Tibial artery (tissue), 4 donors: ENCODE data around the gene UBR4.

Experiments
- DNase-seq, 2 donors: peaks; one replicate each; pipeline ENCODE4 v3.0.0-alpha.2; 2019
- H3K27ac ChIP-seq, 2 donors: fragments of 200-600 bp; sonication (generic) in 1 of 2; 1 replicate in 1 of 2; 2 replicates in 1 of 2; pipeline ENCODE4 v1.5.1; 2018 to 2019; ENCODE audit warnings: mild to moderate bottlenecking in 1 of 2
- H3K27me3 ChIP-seq, 2 donors: fragments of 200-600 bp; sonication (generic) in 1 of 2; one replicate each; pipeline versions ENCODE4 v1.5.1 to v1.6.0; 2016 to 2019
- H3K36me3 ChIP-seq, 3 donors: fragments of 200-600 bp; sonication (generic) in 2 of 3; one replicate each; pipeline ENCODE4 v1.5.1; 2016 to 2019; ENCODE audit warnings: mild to moderate bottlenecking in 2 of 3
- H3K4me1 ChIP-seq, 4 donors: fragments of 200-600 bp; sonication (generic) in 2 of 4; 1 replicate in 3 of 4; 2 replicates in 1 of 4; pipeline ENCODE4 v1.5.1; 2016 to 2019
- H3K4me3 ChIP-seq, 2 donors: fragments of 200-600 bp; sonication (generic) in 1 of 2; 1 replicate in 1 of 2; 2 replicates in 1 of 2; pipeline ENCODE4 v1.5.1; 2018 to 2019; ENCODE audit warnings: mild to moderate bottlenecking in 2 of 2
- H3K9me3 ChIP-seq, 3 donors: fragments of 200-600 bp; sonication (generic) in 1 of 3; one replicate each; pipeline ENCODE4 v1.5.1; 2016 to 2019
- intact Hi-C: fragments of 100-400 bp; cut with DNase I; formaldehyde crosslinking; loops from one replicate; pipeline ENCODE4 v1.15.0; 2023; ENCODE audit warnings: low total_unique reads
- TF ChIP-seq, protein P1 (sequence below), 2 experiments: fragments of 200-600 bp in 1 of 2; fragments of 450-650 bp in 1 of 2; IDR thresholded peaks; one replicate each; pipeline ENCODE4 v1.5.1; 2017 to 2019; ENCODE audit warnings: antibody characterized with exemption in 2 of 2, mild to moderate bottlenecking in 1 of 2, moderate library complexity in 1 of 2

UBR4 gene

DNA sequence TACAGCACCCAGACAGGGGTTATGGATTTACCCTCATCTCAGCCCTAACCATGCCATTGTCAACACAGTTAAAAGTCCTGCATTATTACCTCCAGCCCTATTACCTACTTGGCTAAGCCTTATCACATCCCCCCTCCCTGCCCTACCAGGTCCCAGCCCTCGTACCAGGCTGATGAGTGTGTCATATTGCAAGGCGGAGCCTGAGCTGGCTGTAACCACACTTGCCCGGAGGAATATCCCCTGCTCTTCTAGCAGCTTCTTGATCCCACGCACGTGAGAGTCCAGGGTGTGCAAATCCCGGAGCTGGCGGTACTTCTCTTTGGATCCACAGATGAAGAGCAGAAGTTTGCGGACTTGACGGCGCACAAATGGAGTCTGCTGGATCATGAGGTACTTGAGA lies 87.4 kb downstream of the UBR4 start:
- Histone ChIP-seq H3K4me1 (no peaks in the 10 kb centered on the region), H3K27me3 (no peaks in the 10 kb centered on the region), H3K36me3 (peaks cover 99 to 100% (median 100%) of the 10 kb centered on the region in 3 donors), H3K9me3 (no peaks in the 10 kb centered on the region), H3K4me3 (no peak overlapping the region), H3K27ac (no peak overlapping the region)
- TF ChIP-seq, protein P1, sequence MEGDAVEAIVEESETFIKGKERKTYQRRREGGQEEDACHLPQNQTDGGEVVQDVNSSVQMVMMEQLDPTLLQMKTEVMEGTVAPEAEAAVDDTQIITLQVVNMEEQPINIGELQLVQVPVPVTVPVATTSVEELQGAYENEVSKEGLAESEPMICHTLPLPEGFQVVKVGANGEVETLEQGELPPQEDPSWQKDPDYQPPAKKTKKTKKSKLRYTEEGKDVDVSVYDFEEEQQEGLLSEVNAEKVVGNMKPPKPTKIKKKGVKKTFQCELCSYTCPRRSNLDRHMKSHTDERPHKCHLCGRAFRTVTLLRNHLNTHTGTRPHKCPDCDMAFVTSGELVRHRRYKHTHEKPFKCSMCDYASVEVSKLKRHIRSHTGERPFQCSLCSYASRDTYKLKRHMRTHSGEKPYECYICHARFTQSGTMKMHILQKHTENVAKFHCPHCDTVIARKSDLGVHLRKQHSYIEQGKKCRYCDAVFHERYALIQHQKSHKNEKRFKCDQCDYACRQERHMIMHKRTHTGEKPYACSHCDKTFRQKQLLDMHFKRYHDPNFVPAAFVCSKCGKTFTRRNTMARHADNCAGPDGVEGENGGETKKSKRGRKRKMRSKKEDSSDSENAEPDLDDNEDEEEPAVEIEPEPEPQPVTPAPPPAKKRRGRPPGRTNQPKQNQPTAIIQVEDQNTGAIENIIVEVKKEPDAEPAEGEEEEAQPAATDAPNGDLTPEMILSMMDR (IDR thresholded peaks at IDR 0.05): no peak
- intact Hi-C loops: no loop called here
- DNase-seq: no peak

DNA sequence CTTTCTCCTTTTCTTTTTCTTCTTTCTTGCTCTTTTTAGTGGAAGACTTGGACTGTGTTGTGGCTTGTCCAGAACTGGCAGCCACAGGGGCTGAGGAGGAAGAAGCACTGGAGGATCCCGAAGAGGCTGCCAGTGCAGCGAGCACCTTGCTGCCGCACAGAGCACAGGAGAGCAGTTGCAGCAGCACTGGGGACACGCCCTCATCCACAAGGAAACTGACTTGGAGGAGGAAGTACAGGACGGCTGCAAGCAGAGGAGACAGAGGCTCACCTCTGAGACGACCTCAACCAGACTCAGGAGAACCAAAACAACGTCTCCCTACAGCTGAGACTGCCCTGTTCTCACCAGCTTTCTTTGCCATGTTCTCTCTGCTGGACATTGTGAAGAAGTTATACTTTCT lies 88.9 kb downstream of the UBR4 start:
- TF ChIP-seq, protein P1 (IDR thresholded peaks at IDR 0.05): no peak
- intact Hi-C loops: no loop called here
- H3K9me3 ChIP-seq: no peaks in the 10 kb centered on the region
- H3K4me1 ChIP-seq: no peaks in the 10 kb centered on the region
- no peak overlapping the region for H3K27ac ChIP-seq
- H3K4me3 ChIP-seq: no peak overlapping the region
- no peaks in the 10 kb centered on the region for H3K27me3 ChIP-seq
- DNase-seq: no peak
- H3K36me3 ChIP-seq: peaks cover 99 to 100% (median 100%) of the 10 kb centered on the region in 3 donors

DNA sequence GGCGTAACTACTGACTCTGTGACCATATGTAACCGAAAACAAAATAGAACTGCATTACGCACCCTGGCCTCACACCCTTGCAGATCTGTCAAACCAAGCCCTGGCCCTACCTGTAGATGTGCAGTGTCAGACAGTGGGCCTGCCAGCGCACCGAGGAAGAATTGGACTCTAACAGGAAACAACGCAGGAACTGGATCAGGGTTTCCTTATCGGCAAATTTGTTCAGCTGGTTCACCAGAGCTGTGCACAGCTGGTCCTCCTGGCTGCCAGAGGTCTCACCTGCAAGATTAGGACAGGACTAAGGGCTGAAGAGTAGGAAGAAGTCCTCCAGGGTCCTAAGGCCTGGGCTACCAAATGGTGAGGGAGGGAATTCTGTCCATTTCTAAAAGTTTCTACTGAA lies 90.0 kb downstream of the UBR4 start:
- no peaks in the 10 kb centered on the region for H3K27me3 ChIP-seq
- H3K9me3 ChIP-seq: no peaks in the 10 kb centered on the region
- intact Hi-C loops: no loop called here
- no peak overlapping the region for H3K4me3 ChIP-seq
- no peak for DNase-seq
- no peaks in the 10 kb centered on the region for H3K4me1 ChIP-seq
- H3K27ac ChIP-seq: no peak overlapping the region
- H3K36me3 ChIP-seq: peaks cover 99 to 100% (median 100%) of the 10 kb centered on the region in 3 donors
- TF ChIP-seq, protein P1 (IDR thresholded peaks at IDR 0.05): no peak

DNA sequence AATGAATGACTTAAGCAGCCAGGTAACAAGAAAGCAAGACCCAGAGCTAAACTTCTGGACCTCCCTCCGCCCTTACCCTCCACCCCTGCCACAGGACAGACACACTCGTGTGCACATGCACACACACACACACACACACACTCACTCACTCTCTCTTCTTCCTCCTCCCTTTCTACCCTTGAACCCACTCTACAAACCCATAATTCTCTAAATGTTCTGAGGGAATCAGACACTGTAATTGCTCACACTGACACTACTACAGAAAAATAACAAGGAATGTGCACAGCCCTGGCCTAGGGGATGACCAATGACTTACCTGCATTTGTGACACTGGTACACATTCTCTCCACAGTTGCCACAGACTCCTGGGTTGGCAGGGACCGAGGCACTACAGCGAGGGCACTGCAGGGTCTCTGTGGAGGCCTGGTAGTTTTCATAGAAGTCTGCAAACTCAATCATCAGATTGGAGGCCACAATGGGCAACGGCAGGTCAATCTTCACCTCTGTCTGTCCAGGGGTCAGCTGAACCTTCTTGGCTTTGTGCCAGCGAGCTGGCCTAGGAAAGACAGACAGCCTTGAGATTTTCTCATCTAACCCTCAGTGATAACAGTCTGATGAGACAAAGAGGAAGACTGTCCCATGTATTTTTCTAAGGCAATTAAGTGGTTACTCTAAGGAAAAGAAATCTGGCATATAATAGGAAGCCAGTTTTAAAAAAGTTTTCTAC lies 94.8 kb downstream of the UBR4 start:
- no peaks in the 10 kb centered on the region for H3K9me3 ChIP-seq
- TF ChIP-seq, protein P1 (IDR thresholded peaks at IDR 0.05): no peak
- H3K4me1 ChIP-seq: no peaks in the 10 kb centered on the region
- H3K27ac ChIP-seq: no peak overlapping the region
- H3K27me3 ChIP-seq: no peaks in the 10 kb centered on the region
- H3K4me3 ChIP-seq: no peak overlapping the region
- H3K36me3 ChIP-seq: peaks cover 100% of the 10 kb centered on the region in 3 donors
- intact Hi-C loops: no loop called here
- no peak for DNase-seq

DNA sequence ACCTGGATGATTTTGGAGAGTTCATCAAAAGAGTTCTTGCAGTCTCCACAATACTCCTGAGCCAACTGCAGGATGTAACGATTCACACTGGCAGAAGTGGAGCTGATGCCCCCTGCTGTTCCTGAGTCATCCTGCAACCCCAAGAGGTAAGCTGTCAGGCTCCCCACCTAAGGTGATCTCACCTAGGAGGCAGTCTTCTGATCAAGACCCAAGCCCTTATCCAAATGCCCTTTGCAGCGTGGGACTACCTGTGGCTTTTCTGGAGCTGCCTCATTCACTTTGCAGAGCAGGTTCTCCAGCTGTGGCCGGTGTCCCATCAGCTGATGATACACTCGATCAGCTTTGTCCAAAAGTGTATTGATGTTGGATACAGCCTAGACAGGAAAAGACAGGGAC lies 96.4 kb downstream of the UBR4 start:
- no peak for DNase-seq
- intact Hi-C loops: no loop called here
- TF ChIP-seq, protein P1 (IDR thresholded peaks at IDR 0.05): peak; percentile 13 to 23
- Histone ChIP-seq H3K4me1 (no peaks in the 10 kb centered on the region), H3K27ac (no peak overlapping the region), H3K4me3 (no peak overlapping the region), H3K36me3 (peaks cover 100% of the 10 kb centered on the region in 3 donors), H3K9me3 (no peaks in the 10 kb centered on the region), H3K27me3 (no peaks in the 10 kb centered on the region)
